ENCODE results near the gene PACSIN2.
A peak's percentile ranks its signal among the peaks of the same experiment; 100 is the strongest.
"Not testable (repeated sequence)": the region's sequence is repeated elsewhere in the genome, so short reads cannot be mapped to it uniquely, and the experiment has no call there.

PACSIN2 gene

DNA sequence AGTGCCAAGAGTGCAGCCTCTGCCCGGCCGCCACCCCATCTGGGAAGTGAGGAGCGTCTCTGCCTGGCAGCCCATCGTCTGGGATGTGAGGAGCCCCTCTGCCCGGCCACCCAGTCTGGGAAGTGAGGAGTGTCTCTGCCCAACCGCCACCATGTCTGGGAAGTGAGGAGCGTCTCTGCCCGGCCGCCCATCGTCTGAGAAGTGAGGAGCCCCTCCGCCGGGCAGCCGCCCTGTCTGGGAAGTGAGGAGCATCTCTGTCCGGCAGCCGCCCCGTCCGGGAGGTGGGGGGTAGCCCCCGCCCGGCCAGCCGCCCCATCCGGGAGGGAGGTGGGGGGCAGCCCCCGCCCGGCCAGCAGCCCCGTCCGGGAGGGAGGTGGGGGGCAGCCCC is 43.5 kb downstream of the PACSIN2 start:
- H3K27me3 Mint-ChIP-seq; H3K27ac Mint-ChIP-seq; H3K9me3 Mint-ChIP-seq (ENCODE audit: low read depth); H3K4me3 Mint-ChIP-seq: not testable (repeated sequence)
- H3K36me3 Mint-ChIP-seq, result peaks cover 12% of the 10 kb centered on the region
- H3K4me1 Mint-ChIP-seq (ENCODE audit: low read depth), result peaks cover 31% of the 10 kb centered on the region

DNA sequence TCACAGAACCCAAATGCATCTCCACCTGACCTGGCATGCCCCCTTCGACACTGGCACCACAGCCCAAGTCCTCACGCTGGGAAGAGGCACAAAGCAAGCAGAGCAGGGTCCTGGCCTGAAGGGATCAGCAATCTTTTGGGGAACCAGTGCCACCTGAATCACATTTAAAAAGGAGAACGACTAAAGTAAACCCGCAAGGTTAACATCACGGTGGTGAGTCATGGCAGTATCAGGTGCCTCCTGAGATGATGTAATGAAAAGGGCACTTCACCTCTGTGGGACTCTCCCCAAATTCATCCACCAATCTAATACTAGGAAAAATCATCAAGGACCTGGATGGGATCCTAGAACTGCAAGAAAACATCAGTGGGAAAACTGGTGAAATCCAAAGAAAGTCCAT is 44.9 kb downstream of the PACSIN2 start:
- Mint-ChIP-seq H3K36me3 (peaks cover 12% of the 10 kb centered on the region), H3K27ac (no peak overlapping the region), H3K9me3 (ENCODE audit: low read depth) (no peaks in the 10 kb centered on the region), H3K4me1 (ENCODE audit: low read depth) (peaks cover 36% of the 10 kb centered on the region), H3K4me3 (no peak overlapping the region), H3K27me3 (no peaks in the 10 kb centered on the region)

GRCh38 chr22:42969348-42969975 is 45.5 kb downstream of the PACSIN2 start:
- Mint-ChIP-seq H3K27me3 (no peaks in the 10 kb centered on the region), H3K4me3 (no peak overlapping the region), H3K4me1 (ENCODE audit: low read depth) (peaks cover 42% of the 10 kb centered on the region), H3K9me3 (ENCODE audit: low read depth) (no peaks in the 10 kb centered on the region), H3K36me3 (peaks cover 12% of the 10 kb centered on the region), H3K27ac (peak overlapping the region; percentile 6)

DNA sequence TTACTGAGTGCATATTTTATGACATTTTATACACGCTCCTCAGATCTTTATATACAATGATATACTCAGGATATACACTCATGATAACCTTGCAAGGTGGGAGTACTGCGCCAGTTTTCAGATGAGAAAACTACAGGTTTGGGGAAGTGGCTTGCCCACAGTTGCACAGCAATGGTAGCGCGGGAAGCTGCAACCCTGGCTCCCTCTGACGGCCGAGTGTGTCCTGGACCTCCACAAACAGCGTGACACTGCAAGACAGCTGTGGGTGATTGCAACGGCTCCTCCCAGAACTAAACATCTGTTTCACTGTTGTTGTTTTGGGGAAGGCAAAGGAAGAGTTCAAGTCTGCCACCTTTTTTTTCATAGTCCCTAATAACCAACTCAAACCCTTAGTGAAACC is 47.0 kb downstream of the PACSIN2 start:
- H3K4me3 Mint-ChIP-seq, result no peak overlapping the region
- H3K36me3 Mint-ChIP-seq, result peaks cover 11% of the 10 kb centered on the region
- no peaks in the 10 kb centered on the region for H3K27me3 Mint-ChIP-seq
- no peaks in the 10 kb centered on the region for H3K9me3 Mint-ChIP-seq (ENCODE audit: low read depth)
- H3K4me1 Mint-ChIP-seq (ENCODE audit: low read depth), result peaks cover 41% of the 10 kb centered on the region
- no peak overlapping the region for H3K27ac Mint-ChIP-seq

DNA sequence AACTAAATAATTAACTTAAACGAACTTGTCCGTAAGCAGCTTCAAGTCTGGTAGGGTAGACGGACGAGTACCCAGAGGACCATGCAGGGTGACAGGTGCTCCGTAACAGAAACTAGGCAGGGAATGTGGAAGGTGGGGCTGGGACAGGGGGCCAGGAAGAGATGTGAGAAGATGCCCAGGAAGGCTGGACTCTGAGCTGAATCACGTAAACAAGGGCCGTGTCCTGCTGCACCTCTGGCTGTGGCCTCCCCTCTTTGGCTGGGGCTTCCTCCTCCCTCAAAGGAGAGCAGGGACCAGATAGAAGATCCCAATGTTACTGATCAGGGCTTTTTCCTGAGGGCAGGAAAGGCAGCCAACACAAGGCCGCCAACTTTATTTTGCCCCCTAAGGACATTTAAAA is 47.9 kb downstream of the PACSIN2 start:
- Mint-ChIP-seq H3K27ac (no peak overlapping the region), H3K27me3 (no peaks in the 10 kb centered on the region)

DNA sequence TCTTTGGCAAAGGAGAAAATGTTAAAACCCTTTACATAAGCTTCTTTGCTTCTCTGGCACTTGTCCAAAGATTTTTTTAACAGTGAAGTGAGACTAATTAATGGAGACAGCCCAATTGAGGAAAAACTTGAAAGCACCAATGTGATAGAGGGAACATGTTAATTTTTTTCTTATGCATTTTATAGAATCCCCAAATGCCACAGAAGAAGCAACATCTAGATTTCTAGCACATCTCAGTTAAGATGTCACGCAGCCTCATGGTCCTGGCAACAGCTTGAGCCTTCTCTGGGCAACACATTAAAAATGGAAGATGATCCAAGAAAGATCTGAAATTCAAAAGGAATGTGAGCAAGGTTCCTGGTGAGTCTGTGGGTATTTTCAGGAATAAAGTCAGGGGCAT is 48.5 kb downstream of the PACSIN2 start:
- Mint-ChIP-seq H3K4me1 (ENCODE audit: low read depth) (peaks cover 51% of the 10 kb centered on the region), H3K36me3 (peaks cover 8% of the 10 kb centered on the region), H3K27me3 (no peaks in the 10 kb centered on the region), H3K4me3 (no peak overlapping the region), H3K9me3 (ENCODE audit: low read depth) (no peaks in the 10 kb centered on the region), H3K27ac (no peak overlapping the region)

More for the DNA sequence above, 47.9 kb downstream of the PACSIN2 start:
- H3K4me3 Mint-ChIP-seq, result no peak overlapping the region
- H3K4me1 Mint-ChIP-seq (ENCODE audit: low read depth), result peaks cover 46% of the 10 kb centered on the region
- peaks cover 9% of the 10 kb centered on the region for H3K36me3 Mint-ChIP-seq
- H3K9me3 Mint-ChIP-seq (ENCODE audit: low read depth), result no peaks in the 10 kb centered on the region

GRCh38 chr22:42964994-42965699 is 49.8 kb downstream of the PACSIN2 start:
- no peaks in the 10 kb centered on the region for H3K9me3 Mint-ChIP-seq (ENCODE audit: low read depth)
- peaks cover 59% of the 10 kb centered on the region for H3K4me1 Mint-ChIP-seq (ENCODE audit: low read depth)
- peak overlapping the region; percentile 27 for H3K4me3 Mint-ChIP-seq
- H3K36me3 Mint-ChIP-seq, result peaks cover 7% of the 10 kb centered on the region
- peak overlapping the region; percentile 81 for H3K27ac Mint-ChIP-seq
- no peaks in the 10 kb centered on the region for H3K27me3 Mint-ChIP-seq

- H3K4me1 Mint-ChIP-seq (ENCODE audit: low read depth), result peaks cover 68% of the 10 kb centered on the region
- H3K36me3 Mint-ChIP-seq, result peaks cover 3% of the 10 kb centered on the region
- H3K9me3 Mint-ChIP-seq (ENCODE audit: low read depth), result no peaks in the 10 kb centered on the region
- H3K27ac Mint-ChIP-seq, result no peak overlapping the region
- H3K27me3 Mint-ChIP-seq, result no peaks in the 10 kb centered on the region
- H3K4me3 Mint-ChIP-seq, result no peak overlapping the region
These were observed 51.7 kb downstream of the PACSIN2 start for GRCh38 chr22:42963231-42963595.

- Mint-ChIP-seq H3K27ac (no peak overlapping the region), H3K27me3 (no peaks in the 10 kb centered on the region), H3K9me3 (ENCODE audit: low read depth) (no peaks in the 10 kb centered on the region), H3K4me3 (no peak overlapping the region), H3K4me1 (ENCODE audit: low read depth) (peaks cover 70% of the 10 kb centered on the region), H3K36me3 (no peaks in the 10 kb centered on the region)
These were observed 52.4 kb downstream of the PACSIN2 start for GRCh38 chr22:42962295-42963230.

- Mint-ChIP-seq H3K27me3 (no peaks in the 10 kb centered on the region), H3K4me1 (ENCODE audit: low read depth) (peaks cover 70% of the 10 kb centered on the region), H3K9me3 (ENCODE audit: low read depth) (no peaks in the 10 kb centered on the region), H3K4me3 (no peak overlapping the region), H3K36me3 (no peaks in the 10 kb centered on the region), H3K27ac (no peak overlapping the region)
These were observed 53.1 kb downstream of the PACSIN2 start for GRCh38 chr22:42961810-42962209.

DNA sequence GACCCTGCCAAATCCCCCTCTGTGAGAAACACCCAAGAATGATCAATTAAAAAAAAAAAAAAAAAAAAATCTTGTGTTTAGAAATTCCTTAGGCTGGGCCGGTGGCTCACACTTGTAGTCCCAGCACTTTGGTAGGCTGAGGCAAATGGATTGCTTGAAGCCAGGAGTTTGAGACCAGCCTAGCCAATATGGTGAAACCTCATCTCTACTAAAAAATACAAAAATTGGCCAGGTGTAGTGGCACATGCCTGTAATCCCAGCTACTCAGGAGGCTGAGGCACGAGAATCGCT is 53.6 kb downstream of the PACSIN2 start:
- peaks cover 70% of the 10 kb centered on the region for H3K4me1 Mint-ChIP-seq (ENCODE audit: low read depth)
- H3K4me3 Mint-ChIP-seq; H3K9me3 Mint-ChIP-seq (ENCODE audit: low read depth); H3K27me3 Mint-ChIP-seq; H3K36me3 Mint-ChIP-seq; H3K27ac Mint-ChIP-seq: not testable (repeated sequence)

- Mint-ChIP-seq H3K9me3 (ENCODE audit: low read depth) (no peaks in the 10 kb centered on the region), H3K36me3 (peaks cover 3% of the 10 kb centered on the region), H3K4me1 (ENCODE audit: low read depth) (peaks cover 69% of the 10 kb centered on the region), H3K4me3 (no peak overlapping the region), H3K27me3 (no peaks in the 10 kb centered on the region), H3K27ac (peak overlapping the region; percentile 24)
These were observed 54.2 kb downstream of the PACSIN2 start for GRCh38 chr22:42960531-42961399.

- H3K36me3 Mint-ChIP-seq, result peaks cover 5% of the 10 kb centered on the region
- no peaks in the 10 kb centered on the region for H3K27me3 Mint-ChIP-seq
- H3K4me3 Mint-ChIP-seq, result peak overlapping the region; percentile 11
- peaks cover 61% of the 10 kb centered on the region for H3K4me1 Mint-ChIP-seq (ENCODE audit: low read depth)
- H3K9me3 Mint-ChIP-seq (ENCODE audit: low read depth), result no peaks in the 10 kb centered on the region
- peak overlapping the region; percentile 52 for H3K27ac Mint-ChIP-seq
These were observed 55.1 kb downstream of the PACSIN2 start for GRCh38 chr22:42959576-42960509.

DNA sequence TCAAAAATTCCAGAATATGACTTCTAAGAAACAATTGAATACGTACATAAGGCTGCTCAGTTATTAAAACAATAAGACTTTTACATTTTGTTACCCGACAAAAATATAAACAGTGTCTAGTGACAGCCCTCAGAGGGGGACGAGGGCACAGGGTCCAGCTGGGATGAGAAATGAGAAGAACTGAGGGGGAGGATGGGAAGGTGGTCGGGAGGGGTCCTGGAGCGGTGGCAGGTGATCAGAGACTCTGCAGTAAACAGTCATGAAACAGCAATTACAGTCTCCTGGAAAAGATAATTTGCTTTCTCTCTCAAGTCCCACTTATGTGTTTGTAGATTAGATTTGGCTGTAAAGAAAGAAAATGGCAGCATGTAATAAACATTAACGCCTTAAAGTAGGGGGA is 56.0 kb downstream of the PACSIN2 start:
- H3K4me3 Mint-ChIP-seq, result no peak overlapping the region
- peaks cover 5% of the 10 kb centered on the region for H3K36me3 Mint-ChIP-seq
- H3K27me3 Mint-ChIP-seq, result no peaks in the 10 kb centered on the region
- H3K27ac Mint-ChIP-seq, result no peak overlapping the region
- peaks cover 55% of the 10 kb centered on the region for H3K4me1 Mint-ChIP-seq (ENCODE audit: low read depth)
- no peaks in the 10 kb centered on the region for H3K9me3 Mint-ChIP-seq (ENCODE audit: low read depth)
